CD4-positive, alpha-beta T cell treated with Interleukin-4 for 4 hours (primary cell): ENCODE results near the gene C1orf159.
A peak's percentile ranks its signal among the peaks of the same experiment; 100 is the strongest.

Experiments
- DNase-seq: peaks from one replicate; pipeline ENCODE4 v3.0.0-alpha.2; 2020

The C1orf159 gene

GRCh38 chr1:1049318-1050165 lies 66.3 kb downstream of the C1orf159 start:
- DNase-seq, result no peak

GRCh38 chr1:1048765-1049164 lies 67.1 kb downstream of the C1orf159 start:
- DNase-seq, result no peak

GRCh38 chr1:1047963-1048362 lies 67.9 kb downstream of the C1orf159 start:
- no peak for DNase-seq

- DNase-seq, result no peak
Observed at GRCh38 chr1:1047407-1047806, 68.5 kb downstream of the C1orf159 start.

GRCh38 chr1:1046767-1047166 lies 69.1 kb downstream of the C1orf159 start:
- no peak for DNase-seq

GRCh38 chr1:1046243-1046642 lies 69.6 kb downstream of the C1orf159 start:
- DNase-seq, result no peak

GRCh38 chr1:1045129-1045528 lies 70.8 kb downstream of the C1orf159 start:
- no peak for DNase-seq

DNA sequence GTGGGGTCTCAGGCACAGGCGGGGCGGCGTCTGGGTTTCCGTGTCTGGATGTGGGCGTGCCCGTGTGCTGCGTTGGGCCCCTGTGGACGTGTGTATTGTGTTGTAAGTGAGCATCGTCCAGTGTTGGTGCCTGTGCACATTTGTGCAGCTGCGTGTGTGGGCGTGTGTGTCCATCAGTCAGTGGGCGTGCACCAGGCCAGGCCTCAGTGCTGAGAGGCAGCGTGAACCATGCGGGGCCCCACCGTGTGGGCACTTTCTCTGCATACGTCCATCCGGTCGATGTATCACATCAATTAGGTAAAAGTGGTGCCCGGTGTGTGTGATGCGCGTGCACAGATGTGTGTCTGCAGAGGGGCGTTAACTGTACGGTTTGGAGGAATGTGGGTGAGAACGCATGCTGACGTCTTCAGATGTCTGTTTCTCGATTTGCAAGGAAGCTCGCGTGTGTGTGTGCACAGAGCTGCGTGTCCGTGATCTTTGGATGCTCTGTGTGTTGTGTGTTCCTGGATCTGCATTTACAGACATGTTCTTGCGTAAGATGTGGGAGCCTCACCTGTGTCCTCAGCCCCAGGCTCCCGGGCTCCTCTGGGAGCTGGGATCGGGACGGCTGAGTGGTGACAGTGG lies 71.3 kb downstream of the C1orf159 start:
- no peak for DNase-seq

DNA sequence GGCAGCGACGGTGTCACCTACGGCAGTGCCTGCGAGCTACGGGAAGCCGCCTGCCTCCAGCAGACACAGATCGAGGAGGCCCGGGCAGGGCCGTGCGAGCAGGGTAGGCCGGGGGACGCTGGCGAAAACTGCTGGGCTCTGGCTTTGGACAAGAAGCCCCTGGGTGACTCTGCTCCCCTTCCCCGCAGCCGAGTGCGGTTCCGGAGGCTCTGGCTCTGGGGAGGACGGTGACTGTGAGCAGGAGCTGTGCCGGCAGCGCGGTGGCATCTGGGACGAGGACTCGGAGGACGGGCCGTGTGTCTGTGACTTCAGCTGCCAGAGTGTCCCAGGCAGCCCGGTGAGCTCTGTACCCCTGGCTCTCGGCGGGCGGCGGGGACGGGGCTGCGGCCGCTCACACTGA lies 72.0 kb downstream of the C1orf159 start:
- DNase-seq, result no peak

DNA sequence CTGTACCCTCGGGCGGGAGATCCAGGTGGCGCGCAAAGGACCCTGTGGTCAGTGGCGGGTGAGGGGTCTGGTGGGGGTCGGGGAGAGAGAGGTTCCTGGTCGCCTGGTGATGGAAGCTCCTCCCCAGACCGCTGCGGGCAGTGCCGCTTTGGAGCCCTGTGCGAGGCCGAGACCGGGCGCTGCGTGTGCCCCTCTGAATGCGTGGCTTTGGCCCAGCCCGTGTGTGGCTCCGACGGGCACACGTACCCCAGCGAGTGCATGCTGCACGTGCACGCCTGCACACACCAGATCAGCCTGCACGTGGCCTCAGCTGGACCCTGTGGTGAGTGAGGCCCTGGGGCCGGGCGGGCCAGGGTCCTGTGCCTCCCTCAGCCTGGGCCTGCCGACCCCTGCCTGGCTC lies 72.5 kb downstream of the C1orf159 start:
- no peak for DNase-seq

DNA sequence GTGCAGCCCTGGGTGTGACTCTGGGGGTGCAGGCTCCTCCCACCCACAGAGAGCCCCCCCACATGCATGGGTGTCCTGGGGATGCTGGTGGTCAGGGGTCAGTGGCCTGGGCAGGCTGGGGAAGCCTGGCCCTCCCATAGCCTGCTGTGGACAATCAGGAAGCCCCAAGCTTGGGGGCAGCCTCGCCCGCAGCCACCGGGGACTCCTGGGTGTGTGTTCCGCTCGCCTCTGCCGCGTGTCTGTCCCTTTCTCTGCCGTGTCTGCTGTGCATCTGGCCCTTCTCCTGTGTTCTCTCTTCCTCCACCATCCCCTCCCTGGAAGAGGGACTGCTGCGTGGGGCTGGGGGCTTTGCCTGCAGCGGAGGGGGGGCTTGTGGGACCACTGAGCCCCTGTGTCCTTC lies 73.1 kb downstream of the C1orf159 start:
- DNase-seq, result no peak

DNA sequence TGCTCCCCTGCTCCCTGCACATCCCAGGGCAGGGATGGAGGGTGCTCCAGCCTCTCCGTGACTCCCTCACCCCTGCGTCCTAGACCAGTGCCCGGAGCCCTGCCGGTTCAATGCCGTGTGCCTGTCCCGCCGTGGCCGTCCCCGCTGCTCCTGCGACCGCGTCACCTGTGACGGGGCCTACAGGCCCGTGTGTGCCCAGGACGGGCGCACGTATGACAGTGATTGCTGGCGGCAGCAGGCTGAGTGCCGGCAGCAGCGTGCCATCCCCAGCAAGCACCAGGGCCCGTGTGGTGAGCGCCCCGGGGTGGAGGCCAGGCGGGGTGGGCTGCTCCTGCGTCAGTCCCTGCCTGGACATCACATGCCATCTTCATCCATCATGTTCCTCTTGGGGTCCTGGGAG lies 74.0 kb downstream of the C1orf159 start:
- DNase-seq, result no peak

GRCh38 chr1:1041092-1041523 lies 74.8 kb downstream of the C1orf159 start:
- no peak for DNase-seq

- DNase-seq, result peak; percentile 66
Observed at GRCh38 chr1:1040004-1040991, 75.6 kb downstream of the C1orf159 start.

DNA sequence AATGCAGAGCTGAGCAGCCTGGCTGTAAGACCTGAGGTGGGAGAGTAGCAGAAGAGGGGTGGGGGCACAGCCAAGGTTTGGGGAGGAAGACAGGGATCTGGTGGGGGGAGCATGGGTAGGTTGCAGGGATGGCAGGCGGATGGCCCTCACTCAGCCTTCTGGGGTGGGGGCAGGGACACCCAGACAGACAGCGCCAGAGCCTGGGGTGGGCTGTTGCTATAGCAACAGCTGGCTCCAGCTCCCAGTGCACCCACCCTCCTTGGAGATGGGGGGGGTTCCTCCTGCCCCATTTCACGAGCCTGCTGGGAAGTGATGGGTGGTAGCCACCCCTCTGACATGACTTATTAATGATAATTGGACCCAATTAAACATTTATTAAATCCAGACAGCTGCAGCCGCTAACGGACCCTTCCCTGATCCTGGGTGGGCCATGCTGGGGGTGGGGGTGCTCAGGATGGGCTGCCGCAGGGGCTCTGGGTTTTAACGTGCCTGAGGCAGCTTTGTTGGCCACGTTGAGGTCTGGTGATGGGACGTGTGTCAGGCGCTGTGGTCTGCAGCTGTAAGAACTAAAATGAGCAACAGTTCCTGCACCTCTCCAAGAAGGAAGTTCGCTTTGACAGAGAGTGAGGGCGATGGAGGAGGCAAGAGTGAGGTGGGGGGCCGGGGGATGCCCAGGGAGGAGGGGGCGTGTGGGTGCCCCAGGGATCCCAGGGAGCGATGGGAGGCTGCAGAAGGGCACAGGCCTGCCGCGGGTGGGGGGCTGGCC lies 76.6 kb downstream of the C1orf159 start:
- no peak for DNase-seq

- DNase-seq, result no peak
Observed at GRCh38 chr1:1038694-1039093, 77.2 kb downstream of the C1orf159 start.

- DNase-seq, result no peak
Observed at GRCh38 chr1:1037366-1038327, 78.2 kb downstream of the C1orf159 start.

GRCh38 chr1:1035291-1035943 lies 80.5 kb downstream of the C1orf159 start:
- DNase-seq, result no peak

- no peak for DNase-seq
Observed at GRCh38 chr1:1034439-1034781, 81.5 kb downstream of the C1orf159 start.

DNA sequence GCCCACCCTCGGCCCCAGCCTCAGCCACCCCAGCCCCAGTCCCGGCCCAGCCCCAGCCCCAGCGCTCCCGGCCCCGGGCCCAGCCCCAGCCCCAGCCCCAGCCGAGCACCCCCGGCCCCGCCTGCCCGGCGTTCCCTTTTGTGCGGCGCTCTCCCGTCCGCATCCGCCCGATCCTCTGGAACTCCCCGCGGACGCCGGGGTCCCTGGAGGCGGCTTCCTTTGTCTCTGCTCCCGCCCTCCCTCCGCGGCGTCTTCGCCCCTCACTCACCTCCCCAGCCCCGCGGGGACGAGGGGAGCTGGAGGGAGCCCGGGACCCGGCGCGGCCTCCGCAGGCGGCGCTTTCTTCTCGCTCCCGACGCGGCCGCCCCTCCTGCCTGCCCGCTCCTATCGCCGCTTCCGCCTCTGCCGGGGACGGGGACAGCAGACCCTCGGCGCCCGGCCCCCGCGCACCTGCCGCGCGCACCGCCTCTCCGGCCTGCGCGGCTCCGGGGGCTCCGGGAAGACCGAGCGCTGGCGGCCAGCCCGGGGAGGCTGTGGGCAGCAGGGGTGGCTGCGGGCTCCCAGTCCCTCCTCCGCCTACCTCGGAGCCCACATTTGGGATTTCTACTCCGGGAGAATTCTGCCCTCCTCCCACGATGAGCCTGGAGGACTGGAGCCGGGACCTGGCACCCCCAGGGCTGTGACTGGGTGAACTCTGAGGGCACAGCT lies 82.0 kb downstream of the C1orf159 start:
- DNase-seq, result no peak
